Activated gamma-delta T cell treated with Interleukin-2 at 50 U/mL for 16 hours (primary cell): Measurements from ENCODE around the gene MPL.
A peak's percentile ranks its signal among the peaks of the same experiment; 100 is the strongest.
"Not testable (repeated sequence)": the region's sequence is repeated elsewhere in the genome, so short reads cannot be mapped to it uniquely, and the experiment has no call there.

Experiments
- DNase-seq: peaks from one replicate; pipeline ENCODE4 v3.0.0-alpha.2; 2020

Gene MPL

DNA sequence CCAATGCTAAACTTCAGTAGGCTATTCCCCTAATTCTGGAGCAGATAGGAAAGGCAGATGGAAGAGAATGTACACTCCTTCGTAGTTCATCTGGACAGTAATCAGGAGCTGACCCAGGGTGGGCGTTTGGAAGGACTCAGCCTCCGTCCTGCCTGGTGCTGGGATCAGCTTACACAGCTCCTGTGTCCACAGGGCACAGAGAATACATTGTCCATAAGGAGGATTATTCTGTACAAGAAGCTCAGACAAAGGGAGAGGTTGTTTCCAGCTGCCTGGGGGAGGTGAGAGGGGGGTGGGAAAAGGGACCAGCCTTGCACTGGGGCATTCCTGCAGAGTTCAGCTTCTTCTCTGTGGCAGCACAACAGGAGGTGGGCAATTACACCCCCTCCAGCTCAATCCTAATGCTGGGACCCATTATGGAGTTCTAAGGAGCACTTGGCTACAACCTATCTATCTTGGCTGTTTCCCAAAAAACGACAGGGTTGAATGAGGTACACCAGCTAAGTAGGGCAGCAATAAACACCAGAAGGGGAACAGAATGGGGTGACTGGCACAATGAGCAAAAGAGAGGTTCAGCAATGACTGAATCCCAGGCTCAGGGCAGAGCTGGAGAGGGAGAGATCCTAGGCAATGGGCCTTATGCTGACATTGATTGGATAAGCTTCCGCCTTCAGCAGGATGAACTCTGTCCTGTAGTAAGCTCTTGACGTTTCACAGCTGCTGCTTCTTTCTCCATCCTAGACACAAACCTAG lies 44.6 kb downstream of the MPL start:
- DNase-seq, result no peak

DNA sequence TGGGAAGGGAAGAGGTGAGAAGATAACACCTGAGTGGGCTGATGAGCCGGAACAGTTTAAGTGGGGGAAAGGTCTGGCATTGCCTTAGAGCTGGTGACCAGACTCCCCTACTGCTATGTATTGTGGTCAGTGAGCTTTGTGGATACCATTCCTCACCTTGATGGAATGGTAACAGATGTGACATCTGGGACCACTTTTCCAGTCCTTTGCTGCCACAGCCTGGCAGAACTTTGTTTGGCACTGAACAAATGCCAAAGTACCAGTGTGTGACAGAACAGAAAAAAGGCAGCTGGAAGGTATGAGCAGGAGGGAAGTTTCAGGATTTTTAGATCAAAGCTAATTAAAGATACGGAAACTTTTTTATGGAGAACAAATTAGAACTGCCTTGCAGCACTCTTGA lies 45.8 kb downstream of the MPL start:
- no peak for DNase-seq

DNA sequence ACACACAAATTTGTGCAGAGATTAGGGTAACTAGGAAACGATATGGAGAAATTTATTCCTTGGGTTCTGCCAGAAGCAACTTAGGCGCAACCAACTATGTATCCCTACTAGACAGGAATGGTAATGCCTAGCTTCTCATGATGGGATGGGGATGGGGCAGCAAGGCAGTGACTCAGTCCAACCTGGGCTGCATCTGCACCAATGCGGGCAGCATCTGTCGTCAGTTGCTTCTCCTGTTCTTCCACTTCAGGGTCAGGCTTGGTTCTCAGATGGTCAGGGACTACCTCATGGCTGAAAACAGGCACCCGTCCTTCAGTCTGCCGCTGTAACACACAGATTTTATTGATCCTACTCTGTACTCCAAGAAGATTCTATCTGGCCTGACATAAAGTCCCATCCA lies 49.1 kb downstream of the MPL start:
- DNase-seq, result no peak

DNA sequence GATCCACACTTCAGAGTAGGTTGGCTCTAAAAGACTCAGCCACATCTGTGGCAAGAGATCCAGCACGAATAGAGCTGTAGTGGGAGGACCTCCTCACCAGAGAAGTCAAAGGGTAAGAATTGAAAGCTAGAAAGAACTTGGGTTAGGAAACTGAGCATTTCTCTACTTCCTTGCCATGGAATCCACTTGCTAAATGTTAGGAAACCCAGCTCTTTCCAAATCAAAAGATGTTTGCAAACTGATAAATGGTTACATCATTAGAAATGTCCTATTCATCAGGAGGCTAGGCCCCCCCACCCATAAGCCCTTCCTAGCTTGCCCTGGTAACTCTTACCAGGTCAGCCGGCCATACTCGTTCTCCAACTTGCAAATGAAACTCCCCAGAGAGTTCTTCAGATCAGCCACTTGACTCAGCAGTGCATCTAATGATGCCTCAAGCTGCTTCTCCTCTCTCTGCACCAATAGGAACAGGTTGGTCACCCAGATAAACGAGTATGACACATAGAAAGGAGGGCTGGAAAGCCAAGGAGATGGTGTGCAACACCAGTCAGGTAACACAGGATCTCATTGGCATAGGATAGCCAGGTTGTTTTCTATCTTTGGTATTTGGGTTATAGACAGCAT lies 50.5 kb downstream of the MPL start:
- no peak for DNase-seq

DNA sequence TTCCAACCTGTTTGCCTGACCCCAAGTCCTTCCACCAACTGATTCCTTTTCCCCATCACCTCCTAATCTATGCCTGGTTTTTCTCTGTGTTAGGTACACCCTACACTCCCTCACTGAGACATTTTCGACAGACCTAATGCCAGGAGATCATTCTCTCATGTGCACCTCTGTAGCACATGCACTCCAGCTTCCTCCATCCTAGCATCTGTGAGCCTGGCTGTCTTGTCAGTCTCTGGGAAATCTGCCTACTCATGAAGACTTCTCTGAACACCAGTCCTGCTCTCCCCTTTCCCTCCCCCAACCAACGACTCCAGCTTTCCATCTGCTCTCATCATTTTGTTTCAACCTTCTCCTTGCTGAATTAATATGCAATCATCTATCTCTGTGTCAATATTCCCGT lies 51.0 kb downstream of the MPL start:
- DNase-seq, result no peak

DNA sequence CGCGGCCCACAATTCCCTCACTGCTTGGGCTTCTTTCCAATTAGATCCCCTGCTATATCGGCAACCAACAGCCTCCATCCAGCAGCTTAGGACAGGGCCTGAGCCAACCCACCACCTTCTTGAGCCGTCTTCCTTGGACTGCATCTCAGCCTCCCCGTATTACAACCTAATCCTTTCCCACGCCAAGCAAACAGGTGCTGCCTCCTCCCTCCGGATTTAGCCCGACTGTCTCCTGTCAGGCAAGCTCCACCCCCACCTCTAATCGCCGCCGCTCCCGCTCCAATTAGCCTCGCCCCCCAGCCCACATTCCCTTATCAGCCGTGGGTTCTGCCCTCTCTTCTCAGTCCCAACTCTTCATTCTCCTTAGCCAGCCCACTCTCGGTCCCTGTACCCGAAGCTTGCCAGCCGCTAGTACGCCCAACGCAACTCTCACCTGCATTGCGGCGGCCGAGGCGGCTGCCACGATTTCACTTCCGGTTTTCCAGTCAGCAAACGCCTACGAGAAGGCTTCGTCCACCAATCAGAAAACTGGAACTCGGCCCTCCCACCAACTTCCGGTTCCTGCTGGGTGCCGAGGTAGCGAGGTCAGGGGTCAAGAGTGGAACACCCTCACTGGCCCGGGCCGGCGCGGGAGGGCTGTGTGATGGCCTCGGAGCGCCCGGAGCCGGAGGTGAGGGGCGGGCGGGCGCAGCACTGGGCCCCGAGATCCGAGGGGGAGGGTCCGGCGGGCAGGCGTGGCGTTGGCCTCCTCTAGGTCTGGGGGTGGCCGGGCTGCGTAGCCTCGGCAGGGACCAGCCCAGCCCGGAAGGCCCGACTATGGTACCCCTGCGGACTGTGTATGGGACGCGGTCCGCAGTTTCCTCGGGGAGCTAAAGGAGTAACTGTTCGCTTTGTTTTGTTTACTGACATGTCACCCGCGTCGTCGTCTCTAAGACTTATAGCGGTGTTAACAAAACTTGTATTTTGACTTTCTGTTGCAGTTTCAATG lies 52.0 kb downstream of the MPL start, which contains the start of the genes MED8 and SZT2:
Gene MED8, minus strand, starts transcription at position 475 of the 988 bp plus-strand sequence. Its CDS starts 36 bp downstream, at position 439.
Gene SZT2, plus strand, starts transcription at position 574 of the 988 bp plus-strand sequence. Its CDS starts 70 bp downstream, at position 644.
- peak; percentile 91 for DNase-seq

DNA sequence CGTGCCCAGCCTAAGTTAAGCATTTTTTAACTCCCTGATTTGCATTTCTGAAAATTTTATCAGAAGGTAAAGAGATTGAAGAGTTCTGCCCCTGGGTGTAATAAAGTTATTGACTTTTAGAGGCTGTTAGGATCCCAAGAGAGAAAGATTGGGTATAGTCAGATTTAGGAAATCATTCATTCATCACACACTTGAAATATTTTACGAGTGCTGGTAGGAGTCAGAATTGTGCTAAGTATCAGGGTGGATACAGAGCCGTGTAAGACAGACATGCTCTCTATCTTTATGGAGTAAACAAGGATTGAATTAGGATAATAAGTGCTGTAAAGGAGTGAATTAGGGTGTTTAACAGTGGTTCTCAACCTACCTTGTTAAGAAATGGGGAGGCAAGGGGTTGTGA lies 55.1 kb downstream of the MPL start:
- no peak for DNase-seq

DNA sequence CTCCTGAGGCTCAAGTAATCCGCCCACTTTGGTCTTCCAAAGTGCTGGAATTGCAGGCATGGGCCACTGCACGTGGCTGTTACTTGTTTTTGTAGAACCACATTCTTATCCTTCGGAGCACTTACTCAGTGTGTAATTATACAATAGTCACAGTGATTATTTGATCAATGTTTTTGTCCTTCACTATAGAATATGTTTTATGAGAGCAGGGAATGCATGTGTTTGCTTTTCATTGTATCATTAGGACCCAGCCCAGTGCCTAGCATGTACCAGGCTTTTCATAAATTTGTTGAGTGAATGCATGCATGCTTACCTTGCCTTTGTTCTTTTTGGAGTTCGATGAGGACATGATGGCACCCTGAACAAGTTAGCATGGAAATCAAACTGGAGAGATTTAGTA lies 57.9 kb downstream of the MPL start:
- no peak for DNase-seq

DNA sequence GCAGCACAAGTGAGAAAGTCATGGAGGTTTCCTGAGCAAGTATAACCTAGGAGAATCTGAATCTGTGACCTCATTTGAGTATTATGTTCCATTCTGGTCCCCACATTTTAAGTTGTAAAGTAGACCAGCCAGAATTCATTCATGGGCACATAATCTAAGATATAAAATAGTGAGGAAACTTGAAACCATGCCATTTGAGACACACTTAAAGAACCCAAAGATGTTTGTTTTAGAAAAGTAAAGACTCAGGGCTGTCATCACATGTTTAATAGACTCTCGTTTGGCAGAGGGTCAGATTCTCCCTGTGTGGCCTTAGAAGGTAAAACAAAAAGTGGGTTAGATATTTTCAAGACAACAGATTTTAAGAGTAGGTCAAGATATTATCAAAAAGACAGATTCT lies 58.4 kb downstream of the MPL start:
- DNase-seq, result no peak

DNA sequence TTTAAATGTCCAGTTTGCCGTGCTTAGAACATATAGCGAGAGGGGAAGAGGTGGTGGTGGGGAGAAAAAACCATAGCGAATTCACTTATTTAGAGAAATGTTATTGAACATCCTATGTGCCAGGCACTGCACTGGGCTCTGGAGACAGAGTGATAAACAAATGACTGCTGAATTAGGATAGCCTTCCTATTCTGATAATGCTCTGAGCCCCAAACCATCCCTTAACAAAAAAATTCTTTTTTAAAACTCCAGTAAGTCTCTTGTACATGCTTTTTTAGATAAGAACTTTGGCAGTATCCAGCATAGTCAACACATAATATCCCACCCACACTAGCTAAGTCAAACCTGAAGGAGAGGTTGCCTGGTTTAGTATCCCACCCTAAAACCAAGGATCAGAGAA lies 60.6 kb downstream of the MPL start:
- no peak for DNase-seq

DNA sequence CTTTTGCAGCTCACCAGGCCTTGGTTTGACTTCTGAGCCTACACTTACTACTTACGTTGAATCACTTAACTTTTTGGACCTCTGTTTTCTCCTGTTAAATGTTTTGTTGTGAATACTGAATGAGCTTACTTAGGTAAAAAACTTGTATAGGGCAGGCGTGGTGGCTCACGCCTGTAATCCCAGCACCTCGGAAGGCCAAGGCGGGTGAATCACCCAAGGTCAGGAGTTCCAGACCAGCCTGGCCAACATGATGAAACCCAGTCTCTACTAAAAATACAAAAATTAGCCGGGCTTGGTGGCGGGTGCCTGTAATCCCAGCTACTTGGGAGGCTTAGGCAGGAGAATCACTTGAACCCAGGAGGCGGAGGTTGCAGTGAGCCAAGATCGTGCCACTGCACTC lies 62.8 kb downstream of the MPL start:
- DNase-seq, result not testable (repeated sequence)

DNA sequence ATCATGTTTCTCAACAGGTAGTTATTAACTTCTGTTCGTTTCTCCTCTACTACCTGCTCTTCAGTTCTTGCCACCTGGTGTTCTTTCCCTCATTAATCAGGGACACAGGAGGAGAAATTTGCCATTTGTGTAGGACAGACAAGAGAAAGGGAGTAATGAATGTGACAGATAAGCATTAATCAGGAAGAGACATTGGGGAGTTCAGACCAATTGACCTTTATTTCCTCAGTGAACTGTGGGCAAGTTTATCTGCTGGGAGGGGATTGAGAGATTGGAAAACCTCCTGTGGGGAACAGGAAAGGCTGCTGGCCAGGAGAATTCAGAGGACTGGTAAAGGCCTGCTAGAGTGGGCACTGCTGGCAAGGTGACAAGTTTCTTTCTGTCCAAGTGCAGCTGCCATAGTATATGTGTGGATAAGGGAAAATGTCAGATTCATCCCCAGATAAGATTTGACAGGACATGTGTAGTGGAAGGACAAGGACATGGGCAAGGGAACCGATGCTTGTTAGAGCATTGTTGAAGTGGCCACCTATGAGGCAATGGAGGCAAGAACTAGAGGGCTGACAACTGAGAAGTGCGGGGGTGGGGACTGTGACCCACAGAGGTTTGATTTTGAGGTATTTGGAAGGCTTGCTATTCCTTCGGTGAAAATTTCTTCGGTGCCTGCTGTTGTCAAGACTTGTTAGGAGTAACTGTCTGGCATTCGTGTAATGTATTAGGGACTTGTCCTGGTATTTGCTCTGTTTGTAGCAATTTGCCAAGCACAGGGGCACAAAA lies 64.7 kb downstream of the MPL start:
- DNase-seq, result no peak
